GM10248 (cell line): ENCODE results near the gene LPXN.

ENCODE experiments used
- CTCF ChIA-PET: fragments of 300-600 bp; sonication (Branson Sonifier 250); formaldehyde crosslinking; extraction: SDS; loops from one replicate; lab custom pipeline; 2021; ENCODE audit warnings: antibody characterized with exemption; lab: Yijun Ruan, JAX
- POLR2A ChIA-PET: fragments of 350-650 bp; sonication (Branson Sonifier 250); formaldehyde crosslinking; extraction: SDS; loops from one replicate; lab custom pipeline; 2020; ENCODE audit warnings: antibody characterized with exemption; lab: Yijun Ruan, JAX
- DNase-seq: peaks from one replicate; pipeline ENCODE4 v3.0.0; 2012; ENCODE audit errors: extremely low spot score
- CTCF ChIP-seq: IDR thresholded peaks from 2 replicates; pipeline ENCODE4 v1.5.1; 2012; ENCODE audit warnings: mild to moderate bottlenecking, low read depth; ENCODE audit errors: extremely low read depth, missing control alignments, control extremely low read depth

The LPXN gene

GRCh38 chr11:58531865-58532341, 43.8 kb downstream of the LPXN start:
- CTCF ChIA-PET: interaction anchor here (1.9 to 4.5 kb wide), 2 partner anchors 8 to 36 kb away, joined by 8 to 16 read pairs; no protein-coding TSS in a partner anchor
- no peak for DNase-seq
- no peak for TF ChIP-seq CTCF
- POLR2A ChIA-PET: no interaction called here

GRCh38 chr11:58530236-58530635, 45.4 kb downstream of the LPXN start:
- DNase-seq: no peak
- ChIA-PET POLR2A (no interaction called here), CTCF (interaction anchor here (0.8 to 2.1 kb wide), 4 partner anchors 11 to 100 kb away, joined by 3 to 4 read pairs (median 4); no protein-coding TSS in a partner anchor)
- no peak for TF ChIP-seq CTCF

GRCh38 chr11:58527429-58527828, 48.2 kb downstream of the LPXN start:
- CTCF ChIA-PET: interaction anchor here (1.0 to 1.8 kb wide), 4 partner anchors 9 to 41 kb away, joined by 3 to 7 read pairs (median 4); no protein-coding TSS in a partner anchor

GRCh38 chr11:58526721-58527120, 48.9 kb downstream of the LPXN start:
- DNase-seq: no peak
- ChIA-PET CTCF (interaction anchor here (1.0 to 1.8 kb wide), 3 partner anchors 13 to 864 kb away, joined by 3 to 7 read pairs (median 3); no protein-coding TSS in a partner anchor), POLR2A (no interaction called here)
- TF ChIP-seq CTCF: no peak

More at GRCh38 chr11:58527429-58527828, 48.2 kb downstream of the LPXN start:
- DNase-seq: no peak
- POLR2A ChIA-PET: no interaction called here
- no peak for TF ChIP-seq CTCF

GRCh38 chr11:58525037-58525614, 50.5 kb downstream of the LPXN start:
- TF ChIP-seq CTCF: no peak
- POLR2A ChIA-PET: no interaction called here
- peak; percentile 65 for DNase-seq
- CTCF ChIA-PET: interaction anchor here (0.6 to 3.4 kb wide), 14 partner anchors 9 to 860 kb away, joined by 3 to 18 read pairs (median 4); partner anchors contain the start of gene BTBD18

- peak; percentile 67 for TF ChIP-seq CTCF
- peak; percentile 24 for DNase-seq
- ChIA-PET POLR2A (no interaction called here), CTCF (interaction anchor here (0.7 to 3.4 kb wide), 28 partner anchors 8 to 859 kb away, joined by 3 to 18 read pairs (median 3); partner anchors contain the start of genes BTBD18 and OR5B21)
Observed at GRCh38 chr11:58524232-58525036, 51.2 kb downstream of the LPXN start.
